ENCODE measurements around the gene TMCO6.
A peak's percentile ranks its signal among the peaks of the same experiment; 100 is the strongest.

TMCO6 gene

GRCh38 chr5:140674211-140674610, 35.0 kb downstream of the TMCO6 start:
- no peak for DNase-seq

DNA sequence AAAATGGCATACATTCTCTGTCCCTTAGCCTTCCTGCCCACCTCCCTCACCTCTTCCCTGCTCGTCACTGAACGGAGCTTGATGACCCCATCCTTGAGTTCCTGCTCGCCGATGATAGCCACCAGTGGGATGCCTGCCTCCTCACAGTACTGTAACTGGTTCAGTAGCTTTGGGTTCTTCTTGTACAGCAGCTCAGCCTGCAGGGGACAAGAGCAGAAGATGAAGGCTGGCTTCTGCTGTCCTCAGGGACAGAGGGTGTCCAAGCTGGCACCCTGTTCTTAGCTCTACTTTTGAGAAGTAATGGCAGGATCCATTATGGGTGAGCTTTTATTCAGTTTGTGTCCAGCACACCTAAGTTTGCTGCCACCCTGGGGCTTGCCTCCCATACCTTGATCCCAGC, 35.4 kb downstream of the TMCO6 start:
- no peak for DNase-seq

DNA sequence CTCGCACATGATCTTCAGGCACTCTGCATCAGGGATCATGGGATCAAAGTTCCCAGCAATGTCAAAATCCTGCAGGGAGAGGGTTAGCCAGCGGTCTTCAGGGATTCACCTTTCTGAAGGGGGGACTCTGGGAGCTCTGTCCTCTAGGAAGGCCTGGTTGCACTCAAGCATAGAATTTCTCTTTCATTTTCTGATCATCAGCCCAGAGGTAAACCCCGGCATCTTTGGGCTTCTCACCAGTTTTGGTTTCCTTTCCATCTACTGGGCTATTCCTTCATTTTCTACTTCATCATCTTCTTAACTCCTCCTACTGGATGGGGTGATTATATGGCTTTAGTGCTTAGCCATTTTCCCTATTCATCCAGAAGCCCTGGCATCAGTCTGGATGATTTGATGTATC, 38.7 kb downstream of the TMCO6 start:
- no peak for DNase-seq

GRCh38 chr5:140678993-140679392, 39.7 kb downstream of the TMCO6 start:
- no peak for DNase-seq

GRCh38 chr5:140690376-140690932, 51.2 kb downstream of the TMCO6 start:
- no peak for DNase-seq

GRCh38 chr5:140690941-140691924, 52.0 kb downstream of the TMCO6 start, which contains the start of the genes HARS1 and HARS2:
Gene HARS1, minus strand, starts transcription at chr5:140691370. Its CDS starts 66 bp downstream, at chr5:140691304.
Gene HARS2, plus strand, starts transcription at chr5:140691455. Its CDS starts 194 bp downstream, at chr5:140691649.
- peak; percentile 93 for DNase-seq

- no peak for DNase-seq
Observed at GRCh38 chr5:140694276-140694675, 55.0 kb downstream of the TMCO6 start.
